Gastrocnemius medialis (tissue), 4 donors: ENCODE measurements around the gene ATP9A. TPM values are rescaled to one million over a fixed set of nuclear protein-coding genes. Genes with fewer than 3 reads are reported as not detected.
A peak's percentile ranks its signal among the peaks of the same experiment; 100 is the strongest.

Experiments used
- ATAC-seq, 2 donors: fragments of 150-250 bp; one replicate each; pipeline ENCODE4 v1.9.1; 2016
- DNase-seq, 2 donors: peaks; one replicate each; pipeline ENCODE4 v3.0.0-alpha.2; 2019
- H3K27ac ChIP-seq, 4 donors: fragments of 200-600 bp; sonication (generic); 1 replicate in 1 of 4; 2 replicates in 3 of 4; pipeline ENCODE4 v1.5.1; 2016 to 2018; ENCODE audit warnings: mild to moderate bottlenecking in 2 of 4, moderate library complexity in 1 of 4
- H3K27me3 ChIP-seq, 3 donors: fragments of 200-600 bp; sonication (generic) in 2 of 3; 1 replicate in 1 of 3; 2 replicates in 2 of 3; pipeline versions ENCODE4 v1.5.1 to v1.6.0; 2016 to 2019; ENCODE audit warnings: mild to moderate bottlenecking in 1 of 3, moderate library complexity in 1 of 3
- H3K36me3 ChIP-seq, 2 donors: fragments of 200-600 bp; sonication (generic) in 1 of 2; one replicate each; pipeline ENCODE4 v1.5.1; 2017 to 2018
- H3K4me1 ChIP-seq, 2 donors: fragments of 200-600 bp; sonication (generic) in 1 of 2; one replicate each; pipeline ENCODE4 v1.5.1; 2016 to 2017; ENCODE audit warnings: mild to moderate bottlenecking in 2 of 2
- H3K4me3 ChIP-seq, 4 donors: fragments of 200-600 bp; sonication (generic) in 3 of 4; 1 replicate in 1 of 4; 2 replicates in 3 of 4; pipeline ENCODE4 v1.5.1; 2016 to 2019; ENCODE audit warnings: mild to moderate bottlenecking in 2 of 4
- H3K9me3 ChIP-seq, 3 donors: fragments of 200-600 bp; sonication (generic) in 2 of 3; 1 replicate in 1 of 3; 2 replicates in 2 of 3; pipeline ENCODE4 v1.5.1; 2016 to 2019
- POLR2A ChIP-seq, 2 donors: fragments of 450-650 bp; IDR thresholded peaks; one replicate each; pipeline ENCODE4 v1.6.1; 2017; ENCODE audit warnings: antibody characterized with exemption in 2 of 2, mild to moderate bottlenecking in 2 of 2, moderate library complexity in 2 of 2
- in situ Hi-C, 4 donors: fragments of 200-750 bp; cut with MboI; loops; one replicate each; pipeline versions ENCODE4 v1.15.0 to v1.8.0; 2017; ENCODE audit warnings: low sequenced_read_pairs in 4 of 4
- intact Hi-C: fragments of 100-400 bp; cut with DNase I; formaldehyde crosslinking; loops from one replicate; pipeline ENCODE4 v1.15.1; 2023; ENCODE audit warnings: low total_unique reads
- total RNA-seq, 4 donors: library from RNA; depleted of rRNA; stranded (reverse); fragments of >200 nt; gene quantifications; one replicate each; pipeline versions ENCODE4 v1.1.0 to v1.2.3, GENCODE V29; 2016
- TF ChIP-seq, protein P1 (sequence below), 5 experiments: fragments of 450-650 bp in 3 of 5; fragments of 200-600 bp in 2 of 5; sonication (generic) in 2 of 5; IDR thresholded peaks in 4 of 5; conservative IDR thresholded peaks in 1 of 5; 1 replicate in 4 of 5; 2 replicates in 1 of 5; pipeline ENCODE4 v1.5.1; 2016 to 2019; ENCODE audit warnings: antibody characterized with exemption in 5 of 5, mild to moderate bottlenecking in 3 of 5, moderate library complexity in 3 of 5

The ATP9A gene
- total RNA-seq, 4 donors from 2014 or later = 11.8 to 34.8 (median 20.8) TPM

DNA sequence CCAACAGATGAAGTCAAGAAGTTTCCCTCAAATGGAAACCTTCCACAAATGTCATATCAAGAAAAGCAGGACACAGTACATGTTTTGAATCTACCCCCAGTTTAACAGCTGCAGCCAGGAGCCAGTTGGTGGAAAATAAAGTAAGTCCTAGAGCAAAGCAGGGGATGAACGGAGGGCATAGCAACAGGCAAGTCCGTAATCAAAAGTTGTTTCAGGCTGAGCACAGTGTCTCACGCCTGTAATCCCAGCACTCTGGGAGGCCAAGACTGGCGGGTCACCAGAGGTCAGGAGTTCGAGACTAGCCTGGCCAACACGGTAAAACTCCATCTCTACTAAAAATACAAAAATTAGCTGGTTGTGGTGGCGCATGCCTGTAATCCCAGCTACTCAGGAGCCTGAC is 36.6 kb upstream of the ATP9A start:
- DNase-seq (no peak), ATAC-seq (no peak)
- intact Hi-C loops (loop anchor here (10.0 kb wide), 1 partner anchor 280 kb away; no protein-coding TSS in a partner anchor), in situ Hi-C loops (no loop called here)
- no peak overlapping the region for H3K4me3 ChIP-seq
- H3K4me1 ChIP-seq = peaks cover 9 to 14% of the 10 kb centered on the region in 2 donors
- no peaks in the 10 kb centered on the region for H3K9me3 ChIP-seq
- H3K27me3 ChIP-seq = peaks cover 26 to 30% (median 27%) of the 10 kb centered on the region in 3 donors
- no peaks in the 10 kb centered on the region for H3K36me3 ChIP-seq
- TF ChIP-seq, protein P1, sequence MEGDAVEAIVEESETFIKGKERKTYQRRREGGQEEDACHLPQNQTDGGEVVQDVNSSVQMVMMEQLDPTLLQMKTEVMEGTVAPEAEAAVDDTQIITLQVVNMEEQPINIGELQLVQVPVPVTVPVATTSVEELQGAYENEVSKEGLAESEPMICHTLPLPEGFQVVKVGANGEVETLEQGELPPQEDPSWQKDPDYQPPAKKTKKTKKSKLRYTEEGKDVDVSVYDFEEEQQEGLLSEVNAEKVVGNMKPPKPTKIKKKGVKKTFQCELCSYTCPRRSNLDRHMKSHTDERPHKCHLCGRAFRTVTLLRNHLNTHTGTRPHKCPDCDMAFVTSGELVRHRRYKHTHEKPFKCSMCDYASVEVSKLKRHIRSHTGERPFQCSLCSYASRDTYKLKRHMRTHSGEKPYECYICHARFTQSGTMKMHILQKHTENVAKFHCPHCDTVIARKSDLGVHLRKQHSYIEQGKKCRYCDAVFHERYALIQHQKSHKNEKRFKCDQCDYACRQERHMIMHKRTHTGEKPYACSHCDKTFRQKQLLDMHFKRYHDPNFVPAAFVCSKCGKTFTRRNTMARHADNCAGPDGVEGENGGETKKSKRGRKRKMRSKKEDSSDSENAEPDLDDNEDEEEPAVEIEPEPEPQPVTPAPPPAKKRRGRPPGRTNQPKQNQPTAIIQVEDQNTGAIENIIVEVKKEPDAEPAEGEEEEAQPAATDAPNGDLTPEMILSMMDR (IDR thresholded peaks at IDR 0.05 in 4 of 5, conservative IDR thresholded peaks at IDR 0.05 in 1 of 5) = no peak
- no peak for TF ChIP-seq POLR2A (IDR thresholded peaks at IDR 0.05)
- H3K27ac ChIP-seq = no peak overlapping the region

DNA sequence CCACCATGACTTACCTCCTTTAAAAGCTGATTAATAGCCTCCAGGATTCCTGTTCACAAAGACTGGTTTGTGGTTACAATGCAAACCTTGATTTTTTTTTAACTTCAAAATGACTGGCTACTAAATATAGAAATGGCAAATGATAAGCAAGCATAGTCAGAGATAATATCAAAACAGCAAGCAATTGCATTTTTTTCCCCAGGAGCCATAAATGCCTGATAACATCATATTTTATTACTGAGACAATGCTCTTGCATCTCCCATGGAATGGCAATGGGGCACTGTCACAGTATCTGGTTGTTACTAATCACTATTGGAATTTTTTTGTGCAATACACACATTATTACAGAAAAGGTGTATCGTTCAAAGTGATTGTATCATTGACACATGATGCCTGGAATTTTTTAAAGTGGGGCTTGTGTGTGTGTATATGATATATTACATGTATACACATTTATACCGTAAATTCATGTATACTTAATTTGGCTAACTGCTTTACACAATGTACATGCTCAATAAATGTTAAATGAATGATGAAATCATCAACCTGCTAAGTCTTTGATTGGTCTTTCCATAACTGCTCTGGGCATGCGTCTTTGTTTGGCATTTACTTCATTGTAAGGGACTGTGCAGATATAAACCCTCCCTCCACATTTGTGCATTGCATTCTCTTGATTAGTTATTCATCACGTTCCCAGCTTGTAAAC is 35.1 kb upstream of the ATP9A start:
- Histone ChIP-seq H3K4me1 (peaks cover 9 to 14% of the 10 kb centered on the region in 2 donors), H3K27me3 (peaks cover 39 to 44% (median 41%) of the 10 kb centered on the region in 3 donors), H3K27ac (no peak overlapping the region), H3K9me3 (no peaks in the 10 kb centered on the region), H3K36me3 (no peaks in the 10 kb centered on the region), H3K4me3 (no peak overlapping the region)
- in situ Hi-C loops = no loop called here
- no peak for TF ChIP-seq POLR2A (IDR thresholded peaks at IDR 0.05)
- TF ChIP-seq, protein P1 (IDR thresholded peaks at IDR 0.05 in 4 of 5, conservative IDR thresholded peaks at IDR 0.05 in 1 of 5) = no peak
- intact Hi-C loops = loop anchor here (10.0 kb wide), 1 partner anchor 282 kb away; no protein-coding TSS in a partner anchor
- no peak for DNase-seq
- ATAC-seq = no peak

DNA sequence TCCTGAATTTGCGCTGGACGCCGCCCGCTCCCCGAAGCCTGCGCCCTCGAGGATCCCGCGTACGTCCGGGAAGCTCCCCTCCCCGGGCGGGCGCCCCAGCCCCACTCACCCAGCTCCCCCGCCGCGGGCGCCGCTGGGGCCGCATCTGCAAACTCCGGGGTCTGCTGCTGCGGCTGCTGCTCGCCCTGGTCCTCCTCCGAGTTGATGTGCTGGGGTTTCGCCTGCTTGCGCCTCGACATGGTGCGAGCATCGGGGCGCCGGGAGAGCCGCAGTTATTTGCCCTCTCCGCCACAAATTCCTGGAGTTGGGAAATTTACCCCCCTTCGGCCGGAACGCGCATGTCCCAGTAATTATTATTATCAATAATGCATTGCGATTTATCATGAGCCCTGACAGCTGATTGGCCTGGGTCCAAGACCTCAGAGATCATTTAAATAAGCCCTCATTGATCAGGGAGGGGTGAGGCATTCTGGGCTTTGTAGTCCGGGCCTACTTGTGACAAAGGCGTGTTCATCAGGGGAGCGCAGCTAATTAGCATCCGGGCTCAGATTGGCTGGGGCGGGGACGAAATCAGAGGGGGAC is 34.1 kb upstream of the ATP9A start, which contains the start of gene SALL4:
Gene SALL4 (minus strand): TSS at position 352 of the 582 bp plus-strand sequence. CDS start 113 bp downstream, at position 239.
- peaks cover 9 to 14% of the 10 kb centered on the region in 2 donors for H3K4me1 ChIP-seq
- no peak for DNase-seq
- H3K27me3 ChIP-seq = peaks cover 43 to 52% (median 47%) of the 10 kb centered on the region in 3 donors
- intact Hi-C loops = loop anchor here (10.0 kb wide), 1 partner anchor 283 kb away; no protein-coding TSS in a partner anchor
- H3K4me3 ChIP-seq = peak within 1 kb of the TSS; percentile 25 to 50 (median 34)
- TF ChIP-seq POLR2A (IDR thresholded peaks at IDR 0.05) = no peak
- TF ChIP-seq, protein P1 (IDR thresholded peaks at IDR 0.05 in 4 of 5, conservative IDR thresholded peaks at IDR 0.05 in 1 of 5) = no peak
- in situ Hi-C loops = no loop called here
- H3K36me3 ChIP-seq = no peaks in the 10 kb centered on the region
- no peak for ATAC-seq
- no peaks in the 10 kb centered on the region for H3K9me3 ChIP-seq
- H3K27ac ChIP-seq = no peak within 1 kb of the TSS

DNA sequence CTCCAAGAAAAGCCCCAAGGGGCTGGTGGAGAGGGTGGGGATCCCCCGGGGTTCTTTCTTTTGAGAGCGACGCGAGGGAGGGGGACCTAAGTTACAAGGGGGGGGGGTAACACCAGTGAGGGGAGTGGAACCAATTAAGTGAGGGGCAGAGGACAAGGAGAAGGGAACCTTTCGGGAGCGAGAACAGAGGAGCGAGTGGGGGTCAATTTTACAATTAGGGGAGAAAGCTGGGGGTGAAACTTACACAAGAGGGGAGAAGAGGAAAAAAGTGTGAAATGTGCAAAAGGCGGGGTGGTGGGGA is 33.6 kb upstream of the ATP9A start:
- no peak for ATAC-seq
- Histone ChIP-seq H3K27me3 (peaks cover 43 to 52% (median 47%) of the 10 kb centered on the region in 3 donors), H3K4me3 (peak overlapping the region in 1 of 4 donors; percentile 50), H3K4me1 (peaks cover 9 to 14% of the 10 kb centered on the region in 2 donors), H3K27ac (no peak overlapping the region), H3K36me3 (no peaks in the 10 kb centered on the region), H3K9me3 (no peaks in the 10 kb centered on the region)
- DNase-seq = no peak
- in situ Hi-C loops = no loop called here
- TF ChIP-seq, protein P1 (IDR thresholded peaks at IDR 0.05 in 4 of 5, conservative IDR thresholded peaks at IDR 0.05 in 1 of 5) = no peak
- TF ChIP-seq POLR2A (IDR thresholded peaks at IDR 0.05) = no peak
- intact Hi-C loops = loop anchor here (10.0 kb wide), 1 partner anchor 283 kb away; no protein-coding TSS in a partner anchor
